GM13977 (cell line): Measurements from ENCODE around the gene TMEM233.
A peak's percentile ranks its signal among the peaks of the same experiment; 100 is the strongest.

Source experiments
- DNase-seq: peaks from one replicate; pipeline ENCODE4 v3.0.0; 2012; ENCODE audit warnings: low spot score
- CTCF ChIP-seq: IDR thresholded peaks from 2 replicates; pipeline ENCODE4 v1.5.1; 2012; ENCODE audit warnings: mild to moderate bottlenecking, control low read depth; ENCODE audit not compliant: insufficient read depth; ENCODE audit errors: extremely low read depth, missing control alignments
- in situ Hi-C: fragments of 300-500 bp; cut with MboI; formaldehyde crosslinking; loops from one replicate; pipeline ENCODE4 v1.12.0; 2022; ENCODE audit warnings: low sequenced_read_pairs, low pct_unique_long_range_greater_than_20kb, mixed read lengths, inconsistent platforms; ENCODE audit not compliant: unreplicated experiment

Gene TMEM233

DNA sequence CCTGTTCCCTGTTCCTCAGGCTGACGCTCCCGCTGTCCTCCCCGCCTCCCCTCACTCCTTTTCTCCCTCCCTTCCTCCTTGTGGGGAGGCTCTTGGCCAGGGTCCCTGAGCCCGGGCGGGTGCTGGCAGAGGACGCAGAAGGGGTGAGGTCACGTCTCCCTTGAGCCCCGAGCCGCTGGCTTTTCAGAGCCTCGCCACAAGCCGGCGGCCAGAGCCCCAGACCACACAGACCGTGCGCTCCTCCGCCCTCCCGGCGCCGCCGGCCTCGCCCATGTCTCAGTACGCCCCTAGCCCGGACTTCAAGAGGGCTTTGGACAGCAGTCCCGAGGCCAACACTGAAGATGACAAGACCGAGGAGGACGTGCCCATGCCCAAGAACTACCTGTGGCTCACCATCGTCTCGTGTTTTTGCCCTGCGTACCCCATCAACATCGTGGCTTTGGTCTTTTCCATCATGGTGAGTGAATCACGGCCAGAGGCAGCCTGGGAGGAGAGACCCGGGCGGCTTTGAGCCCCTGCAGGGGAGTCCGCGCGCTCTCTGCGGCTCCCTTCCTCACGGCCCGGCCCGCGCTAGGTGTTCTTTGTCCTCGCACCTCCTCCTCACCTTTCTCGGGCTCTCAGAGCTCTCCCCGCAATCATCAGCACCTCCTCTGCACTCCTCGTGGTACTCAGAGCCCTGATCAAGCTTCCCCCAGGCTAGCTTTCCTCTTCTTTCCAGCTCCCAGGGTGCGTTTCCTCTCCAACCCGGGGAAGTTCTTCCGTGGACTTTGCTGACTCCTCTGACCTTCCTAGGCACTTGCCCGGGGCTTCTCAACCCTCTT is at the start of gene TMEM233:
Gene TMEM233, plus strand, starts transcription at position 197 of the 821 bp plus-strand sequence. Its CDS starts 75 bp downstream, at position 272.
- no peak for TF ChIP-seq CTCF
- in situ Hi-C loops, result no loop called here
- DNase-seq, result no peak

- peak; percentile 66 for DNase-seq
- TF ChIP-seq CTCF, result peak; percentile 84
- in situ Hi-C loops, result no loop called here
These were observed 48.6 kb upstream of the TMEM233 start for GRCh38 chr12:119544765-119545625.

DNA sequence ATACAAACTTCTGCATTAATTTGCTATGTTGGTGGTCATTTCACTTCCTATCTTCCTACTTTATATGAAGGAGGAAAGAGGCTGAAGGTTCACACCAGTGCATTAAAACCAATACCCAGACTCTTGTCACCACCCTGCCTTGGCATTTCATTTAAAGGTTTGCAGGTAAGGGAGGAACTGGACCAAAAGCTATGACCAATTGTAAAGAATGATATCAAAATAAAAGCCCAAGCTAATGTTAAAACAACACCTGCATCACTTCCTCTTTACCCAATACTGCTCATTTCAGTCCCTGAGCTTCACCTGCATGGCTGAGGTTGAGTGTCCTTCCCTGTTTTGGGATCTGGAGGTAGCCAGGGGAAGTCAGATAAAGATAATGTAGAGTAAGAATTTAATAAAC is 47.2 kb upstream of the TMEM233 start:
- in situ Hi-C loops, result no loop called here
- TF ChIP-seq CTCF, result no peak
- no peak for DNase-seq

GRCh38 chr12:119547001-119547400 is 46.6 kb upstream of the TMEM233 start:
- in situ Hi-C loops, result no loop called here
- no peak for DNase-seq
- TF ChIP-seq CTCF, result no peak

DNA sequence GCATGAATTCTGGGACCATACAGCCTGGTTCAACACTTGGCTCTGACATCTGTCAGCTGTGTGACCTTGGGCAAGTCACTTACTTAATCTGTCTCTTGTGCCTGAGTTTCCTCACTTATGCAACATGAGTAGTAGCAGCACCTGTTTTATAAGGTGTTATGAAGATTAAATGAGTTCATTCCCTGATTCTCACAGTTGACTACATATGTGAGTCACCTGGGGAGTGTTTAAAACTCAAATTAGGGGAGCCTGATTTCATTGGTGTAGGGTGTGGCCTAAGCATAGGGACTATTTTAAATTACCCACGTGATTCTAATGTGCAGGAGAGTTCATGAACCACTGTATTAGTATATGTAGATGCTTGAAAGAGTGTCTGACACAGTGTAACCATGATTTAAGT is 36.7 kb upstream of the TMEM233 start:
- TF ChIP-seq CTCF, result no peak
- in situ Hi-C loops, result no loop called here
- DNase-seq, result no peak

- no peak for TF ChIP-seq CTCF
- DNase-seq, result no peak
- in situ Hi-C loops, result no loop called here
These were observed 28.2 kb upstream of the TMEM233 start for GRCh38 chr12:119565404-119565803.
